NB4 (cell line): Measurements from ENCODE around the gene ABCC4.

Experiments
- CTCF ChIP-seq: IDR thresholded peaks from one replicate; pipeline ENCODE4 v1.5.1; 2012; ENCODE audit warnings: low read depth, low read length
- POLR2A ChIP-seq: IDR thresholded peaks from 2 replicates; pipeline ENCODE4 v1.6.1; 2011; ENCODE audit warnings: mild to moderate bottlenecking; ENCODE audit not compliant: insufficient read length; ENCODE audit errors: extremely low read depth

- no peak for TF ChIP-seq CTCF
- no peak for TF ChIP-seq POLR2A
These were observed 124.5 kb downstream of the ABCC4 start for GRCh38 chr13:95176611-95177259.
